Stomach (tissue), 9 donors: ENCODE measurements around the gene PLEKHG3. TPM values are rescaled to one million over a fixed set of nuclear protein-coding genes. Genes with fewer than 3 reads are reported as not detected.
A peak's percentile ranks its signal among the peaks of the same experiment; 100 is the strongest.

Experiments used
- DNase-seq, 2 donors: peaks; one replicate each; pipeline versions ENCODE4 v3.0.0 to v3.0.0-alpha.2; 2013 to 2019
- H3K27ac ChIP-seq, 5 donors: fragments of 200-600 bp in 4 of 5; sonication (generic) in 4 of 5; one replicate each; pipeline ENCODE4 v1.5.1; 2013 to 2019; ENCODE audit warnings: mild to moderate bottlenecking in 1 of 5, moderate library complexity in 1 of 5
- H3K27me3 ChIP-seq, 3 donors: fragments of 200-600 bp; sonication (generic); one replicate each; pipeline ENCODE4 v1.5.1; 2017 to 2019; ENCODE audit warnings: mixed run types in 1 of 3
- H3K36me3 ChIP-seq, 4 donors: fragments of 200-600 bp; sonication (generic); 1 replicate in 3 of 4; 2 replicates in 1 of 4; pipeline ENCODE4 v1.5.1; 2016 to 2019
- H3K4me1 ChIP-seq, 4 donors: fragments of 200-600 bp; sonication (generic); one replicate each; pipeline ENCODE4 v1.5.1; 2016 to 2019
- H3K4me3 ChIP-seq, 4 donors: fragments of 200-600 bp; sonication (generic) in 3 of 4; one replicate each; pipeline ENCODE4 v1.5.1; 2016 to 2019; ENCODE audit warnings: mild to moderate bottlenecking in 1 of 4
- H3K9me3 ChIP-seq, 4 donors: fragments of 200-600 bp; sonication (generic); one replicate each; pipeline ENCODE4 v1.5.1; 2016 to 2019
- CTCF ChIP-seq, 7 experiments: fragments of 450-650 bp in 4 of 7; fragments of 200-600 bp in 3 of 7; sonication (generic) in 3 of 7; IDR thresholded peaks; one replicate each; pipeline ENCODE4 v1.5.1; 2016 to 2019; ENCODE audit warnings: antibody characterized with exemption in 7 of 7, control low read depth in 2 of 7, mild to moderate bottlenecking in 1 of 7
- EP300 ChIP-seq: sonication (generic); formaldehyde crosslinking; IDR thresholded peaks from one replicate; pipeline ENCODE4 v1.6.1; 2017; ENCODE audit warnings: antibody characterized with exemption
- POLR2A ChIP-seq, 4 donors: fragments of 450-650 bp; IDR thresholded peaks; one replicate each; pipeline ENCODE4 v1.6.1; 2016; ENCODE audit warnings: antibody characterized with exemption in 4 of 4, control low read depth in 2 of 4, mild to moderate bottlenecking in 1 of 4, moderate library complexity in 1 of 4
- POLR2AphosphoS5 ChIP-seq, 3 donors: sonication (generic); formaldehyde crosslinking; IDR thresholded peaks; one replicate each; pipeline ENCODE4 v1.6.1; 2016; ENCODE audit warnings: antibody characterized with exemption in 3 of 3
- WGBS, 5 donors: extraction: QIAGEN DNeasy Blood & Tissue Kit in 3 of 5; methylation state at CpG; one replicate each; pipeline versions ENCODE4 v1.1.5 to v1.1.7; 2013 to 2018; 5-methylcytosine and 5-hydroxymethylcytosine counted together
- intact Hi-C: fragments of 100-400 bp; cut with DNase I; formaldehyde crosslinking; loops from one replicate; pipeline ENCODE4 v1.15.1; 2023; ENCODE audit warnings: low total_unique reads
- polyA plus RNA-seq, 3 donors: library from polyadenylated mRNA; stranded (reverse); fragments of 200-250 nt; gene quantifications; one replicate each; pipeline ENCODE4 v1.2.3, GENCODE V29; 2013
- total RNA-seq, 5 donors: library from RNA; depleted of rRNA; stranded (reverse); fragments of >200 nt; gene quantifications; one replicate each; pipeline versions ENCODE4 v1.1.0 to v1.2.3, GENCODE V29; 2014 to 2016
- donor health status: healthy with polysubstance abuse.
- donor health status: Bipolar disorder and iron deficiency.
- donor health status: healthy.

The PLEKHG3 gene
- total and polyA plus RNA-seq, 8 donors: 7.3 to 292 (median 25.6) TPM

GRCh38 chr14:64763801-64764621 lies 59.8 kb downstream of the PLEKHG3 start:
- WGBS, 5 donors: 53 to 70% (median 67%) methylated on average over 13 to 18 of the region's 18 CpGs
- Histone ChIP-seq H3K36me3 (no peaks in the 10 kb centered on the region), H3K27me3 (no peaks in the 10 kb centered on the region), H3K4me1 (peaks cover 28 to 58% (median 42%) of the 10 kb centered on the region in 4 donors), H3K27ac (peak overlapping the region in 4 of 5 donors; percentile 14 to 79 (median 31)), H3K9me3 (no peaks in the 10 kb centered on the region), H3K4me3 (peak overlapping the region in 3 of 4 donors; percentile 27 to 39 (median 34))
- TF ChIP-seq POLR2AphosphoS5 (IDR thresholded peaks at IDR 0.05): no peak
- no peak for TF ChIP-seq EP300
- no peak for TF ChIP-seq CTCF (IDR thresholded peaks at IDR 0.05)
- no peak for TF ChIP-seq POLR2A (IDR thresholded peaks at IDR 0.05)
- intact Hi-C loops: loop anchor here (5.0 kb wide), 1 partner anchor 92 kb away; no protein-coding TSS in a partner anchor
- DNase-seq: peak in 1 of 2 donors; percentile 67

GRCh38 chr14:64764641-64765520 lies 60.7 kb downstream of the PLEKHG3 start:
- Histone ChIP-seq H3K4me1 (peaks cover 19 to 49% (median 36%) of the 10 kb centered on the region in 4 donors), H3K27ac (peak overlapping the region in 3 of 5 donors; percentile 30 to 79 (median 32)), H3K27me3 (no peaks in the 10 kb centered on the region), H3K9me3 (no peaks in the 10 kb centered on the region), H3K4me3 (peak overlapping the region; percentile 27 to 39 (median 32)), H3K36me3 (no peaks in the 10 kb centered on the region)
- WGBS, 5 donors: 23 to 50% (median 28%) methylated on average over 2 to 29 of the region's 29 CpGs
- TF ChIP-seq CTCF (IDR thresholded peaks at IDR 0.05) (peak in 5 of 7 experiments; percentile 85 to 97 (median 90)), POLR2A (IDR thresholded peaks at IDR 0.05) (no peak), EP300 (no peak), POLR2AphosphoS5 (IDR thresholded peaks at IDR 0.05) (peak in 1 of 3 donors; percentile 13)
- intact Hi-C loops: loop anchor here (5.0 kb wide), 1 partner anchor 93 kb away; no protein-coding TSS in a partner anchor
- peak; percentile 77 to 94 for DNase-seq

GRCh38 chr14:64765740-64766302 lies 61.6 kb downstream of the PLEKHG3 start:
- no peak for TF ChIP-seq POLR2A (IDR thresholded peaks at IDR 0.05)
- no peak for TF ChIP-seq CTCF (IDR thresholded peaks at IDR 0.05)
- no peak for TF ChIP-seq EP300
- no peak for TF ChIP-seq POLR2AphosphoS5 (IDR thresholded peaks at IDR 0.05)
- H3K4me3 ChIP-seq: no peak overlapping the region
- intact Hi-C loops: no loop called here
- no peaks in the 10 kb centered on the region for H3K9me3 ChIP-seq
- no peaks in the 10 kb centered on the region for H3K27me3 ChIP-seq
- 87 to 95% (median 93%) methylated on average over 4 of the region's 4 CpGs for WGBS, 5 donors
- no peaks in the 10 kb centered on the region for H3K36me3 ChIP-seq
- no peak overlapping the region for H3K27ac ChIP-seq
- peaks cover 19 to 42% (median 32%) of the 10 kb centered on the region in 4 donors for H3K4me1 ChIP-seq
- DNase-seq: peak in 1 of 2 donors; percentile 10
